CD8-positive, alpha-beta memory T cell (primary cell): ENCODE measurements around the gene NAT14. TPM values are rescaled to one million over a fixed set of nuclear protein-coding genes. Genes with fewer than 3 reads are reported as not detected.
A peak's percentile ranks its signal among the peaks of the same experiment; 100 is the strongest.

Experiments
- CTCF ChIA-PET: fragments of 350-600 bp; sonication (Branson Sonifier 250); formaldehyde crosslinking; loops from one replicate; lab custom pipeline; 2021; ENCODE audit warnings: antibody characterized with exemption; lab: Charles Lee
- POLR2A ChIA-PET: fragments of 350-600 bp; sonication (Branson Sonifier 250); formaldehyde crosslinking; loops from one replicate; lab custom pipeline; 2021; ENCODE audit warnings: antibody characterized with exemption; lab: Charles Lee
- DNase-seq, 5 donors: peaks; one replicate each; pipeline versions ENCODE4 v3.0.0 to v3.0.0-alpha.2; 2020 to 2022; ENCODE audit warnings: mixed read lengths in 1 of 5
- H3K27ac ChIP-seq: one replicate; pipeline ENCODE4 v1.7.0; 2013; ENCODE audit warnings: low read depth, mild to moderate bottlenecking, low read length, moderate library complexity
- H3K27me3 ChIP-seq: 2 replicates; pipeline ENCODE4 v1.7.0; 2013; ENCODE audit warnings: low read length, mild to moderate bottlenecking; ENCODE audit not compliant: insufficient read depth, poor library complexity, severe bottlenecking
- H3K36me3 ChIP-seq: 2 replicates; pipeline ENCODE4 v1.7.0; 2013; ENCODE audit warnings: mild to moderate bottlenecking, low read length, moderate library complexity; ENCODE audit not compliant: insufficient read depth
- H3K4me1 ChIP-seq: 2 replicates; pipeline ENCODE4 v1.7.0; 2013; ENCODE audit warnings: mild to moderate bottlenecking, low read length, moderate library complexity; ENCODE audit not compliant: insufficient read depth
- H3K4me3 ChIP-seq: 2 replicates; pipeline ENCODE4 v1.7.0; 2013; ENCODE audit warnings: mild to moderate bottlenecking, low read length
- H3K9me3 ChIP-seq: 2 replicates; pipeline ENCODE4 v1.7.0; 2013; ENCODE audit warnings: mild to moderate bottlenecking, low read length
- H3K27ac Mint-ChIP-seq, 8 donors: one replicate each; pipeline ENCODE4 v1.8.0; 2020 to 2021; ENCODE audit warnings: mixed read lengths in 8 of 8, mild to moderate bottlenecking in 6 of 8, inconsistent platforms in 3 of 8, moderate library complexity in 3 of 8
- H3K27me3 Mint-ChIP-seq, 2 donors: one replicate each; pipeline ENCODE4 v1.8.0; 2020 to 2021; ENCODE audit warnings: mixed read lengths in 2 of 2, mild to moderate bottlenecking in 1 of 2, moderate library complexity in 1 of 2
- H3K36me3 Mint-ChIP-seq, 3 donors: one replicate each; pipeline ENCODE4 v1.8.0; 2020 to 2021; ENCODE audit warnings: mixed read lengths in 3 of 3, inconsistent platforms in 1 of 3, mild to moderate bottlenecking in 1 of 3
- H3K4me1 Mint-ChIP-seq, 3 donors: one replicate each; pipeline ENCODE4 v1.8.0; 2020 to 2021; ENCODE audit warnings: mixed read lengths in 3 of 3, inconsistent platforms in 1 of 3, mild to moderate bottlenecking in 1 of 3
- H3K4me3 Mint-ChIP-seq, 7 donors: one replicate each; pipeline ENCODE4 v1.8.0; 2020 to 2021; ENCODE audit warnings: mixed read lengths in 7 of 7, mild to moderate bottlenecking in 6 of 7, moderate library complexity in 4 of 7, inconsistent platforms in 2 of 7
- H3K9me3 Mint-ChIP-seq, 5 donors: one replicate each; pipeline ENCODE4 v1.8.0; 2020 to 2022; ENCODE audit warnings: mixed read lengths in 5 of 5, mild to moderate bottlenecking in 3 of 5, moderate library complexity in 2 of 5, inconsistent platforms in 1 of 5
- polyA plus RNA-seq: library from polyadenylated mRNA; unstranded; fragments of 300-500 nt; fragmentation: Illumina TruSeq; gene quantifications from one replicate; pipeline ENCODE4 v1.2.3, GENCODE V29; 2021
- total RNA-seq, 2 experiments: library from RNA; stranded (reverse); gene quantifications; one replicate each; pipeline ENCODE4 v1.2.3, GENCODE V29; 2021

The NAT14 gene
- total and polyA plus RNA-seq, 3 experiments from 2014 or later: 7.0 to 28.4 (median 27.5) TPM

DNA sequence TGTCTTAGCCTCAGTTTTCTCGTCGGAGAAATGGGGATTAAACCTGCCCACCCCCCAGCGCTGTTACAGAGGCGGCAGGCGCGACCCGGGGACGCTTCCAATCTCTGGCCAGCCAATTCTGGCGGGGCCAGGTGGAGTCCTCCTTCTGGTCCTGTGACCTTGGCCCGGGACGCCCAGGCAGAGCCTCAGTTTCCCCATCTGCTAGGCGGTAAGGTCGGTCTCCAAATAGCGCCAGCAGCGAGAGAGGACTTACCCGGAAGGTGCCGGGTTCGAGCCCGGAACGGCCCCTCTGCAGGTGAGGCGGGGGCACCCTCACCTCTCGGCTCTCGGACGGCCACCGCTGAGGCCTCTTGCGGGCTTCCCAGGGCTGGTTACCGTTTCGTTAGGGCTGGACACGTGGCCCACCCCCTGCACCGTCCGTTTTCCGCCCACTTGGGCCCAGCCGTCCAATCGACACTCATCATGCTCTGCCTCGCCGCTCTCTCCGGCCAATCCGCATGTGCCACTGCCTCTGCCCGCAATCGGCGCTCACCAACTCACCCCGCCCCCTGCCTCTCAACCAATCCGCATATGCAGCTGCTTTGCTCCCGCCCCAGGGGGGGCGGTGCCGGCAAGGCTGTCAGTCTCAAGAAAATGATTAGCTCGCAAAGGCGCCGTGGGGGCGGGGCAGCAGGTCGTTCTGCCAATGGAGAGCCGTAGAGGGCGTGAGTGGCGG, 23.6 kb upstream of the NAT14 start, which contains the start of gene ISOC2:
TSS of gene ISOC2 (minus strand) at position 384 of the 715 bp plus-strand sequence. CDS start 5,156 bp downstream, outside the sequence.
- POLR2A ChIA-PET: interaction anchor here (0.5 to 1.5 kb wide), 9 partner anchors 15 to 1013 kb away, joined by 3 to 9 read pairs (median 3); partner anchors contain the start of genes FIZ1, KMT5C, LENG8 and NAT14
- Histone ChIP-seq H3K27ac (peak within 1 kb of the TSS; percentile 82), H3K27me3 (no peaks in the 10 kb centered on the region), H3K36me3 (no peaks in the 10 kb centered on the region), H3K9me3 (no peaks in the 10 kb centered on the region), H3K4me3 (peak within 1 kb of the TSS; percentile 93), H3K4me1 (peaks cover 5% of the 10 kb centered on the region)
- Mint-ChIP-seq H3K4me3 (peak within 1 kb of the TSS; percentile 80 to 97 (median 87)), H3K27me3 (peaks cover 2 to 3% of the 10 kb centered on the region in 2 donors), H3K27ac (peak within 1 kb of the TSS; percentile 68 to 96 (median 84)), H3K4me1 (peaks cover 24 to 26% (median 25%) of the 10 kb centered on the region in 3 donors), H3K36me3 (peaks cover 0 to 3% (median 0%) of the 10 kb centered on the region in 3 donors), H3K9me3 (no peaks in the 10 kb centered on the region)
- CTCF ChIA-PET: interaction anchor here (0.7 to 2.6 kb wide), 4 partner anchors 15 to 320 kb away, joined by 3 to 13 read pairs (median 4); partner anchors contain the start of gene ZNF784
- DNase-seq: peak; percentile 100

DNA sequence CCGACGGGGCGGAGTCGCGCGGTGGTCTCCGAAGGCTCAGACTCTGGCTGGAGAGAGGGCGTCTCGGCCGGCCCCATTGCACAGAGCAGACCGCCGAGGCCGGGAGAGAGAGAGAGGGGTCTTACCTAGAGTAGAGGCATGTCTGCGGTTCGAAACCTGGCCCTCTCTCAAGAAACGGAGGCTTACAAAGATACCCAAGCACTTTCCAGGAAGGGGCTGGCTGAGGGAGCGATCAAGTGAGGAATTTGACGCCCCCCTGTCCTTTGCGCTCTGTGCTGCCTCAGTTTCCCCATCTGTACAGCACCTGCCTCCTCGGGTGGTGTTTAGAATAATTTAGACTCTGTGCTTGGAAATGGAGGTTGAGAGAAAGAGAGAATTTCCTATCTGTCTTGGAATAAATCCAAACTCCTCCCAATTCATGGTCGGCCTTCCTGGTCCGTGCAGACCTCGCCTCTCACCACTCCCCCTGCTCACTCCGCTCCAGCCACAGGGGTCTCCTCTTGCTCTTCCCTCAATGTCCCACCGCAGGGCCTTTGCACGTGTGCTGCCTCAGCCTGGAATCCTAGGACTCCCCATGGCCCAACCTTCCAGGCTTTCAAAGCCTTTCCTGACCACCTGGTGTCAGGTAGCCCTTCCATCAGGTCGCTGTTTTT, 22.9 kb upstream of the NAT14 start:
- Mint-ChIP-seq H3K4me3 (peak overlapping the region; percentile 80 to 97 (median 87)), H3K36me3 (peaks cover 0 to 3% (median 0%) of the 10 kb centered on the region in 3 donors), H3K27me3 (peaks cover 2 to 3% of the 10 kb centered on the region in 2 donors), H3K4me1 (peaks cover 24 to 26% (median 25%) of the 10 kb centered on the region in 3 donors), H3K9me3 (no peaks in the 10 kb centered on the region), H3K27ac (peak overlapping the region; percentile 15 to 96 (median 84))
- POLR2A ChIA-PET: interaction anchor here (0.7 to 1.5 kb wide), 9 partner anchors 14 to 1013 kb away, joined by 3 to 9 read pairs (median 3); partner anchors contain the start of genes FIZ1, KMT5C, LENG8 and NAT14
- peaks cover 5% of the 10 kb centered on the region for H3K4me1 ChIP-seq
- CTCF ChIA-PET: interaction anchor here (0.7 to 2.6 kb wide), 4 partner anchors 15 to 321 kb away, joined by 3 to 13 read pairs (median 4); partner anchors contain the start of gene ZNF784
- no peaks in the 10 kb centered on the region for H3K9me3 ChIP-seq
- no peak for DNase-seq
- H3K36me3 ChIP-seq: no peaks in the 10 kb centered on the region
- peak overlapping the region; percentile 69 for H3K4me3 ChIP-seq
- peak overlapping the region; percentile 76 for H3K27ac ChIP-seq
- H3K27me3 ChIP-seq: no peaks in the 10 kb centered on the region

DNA sequence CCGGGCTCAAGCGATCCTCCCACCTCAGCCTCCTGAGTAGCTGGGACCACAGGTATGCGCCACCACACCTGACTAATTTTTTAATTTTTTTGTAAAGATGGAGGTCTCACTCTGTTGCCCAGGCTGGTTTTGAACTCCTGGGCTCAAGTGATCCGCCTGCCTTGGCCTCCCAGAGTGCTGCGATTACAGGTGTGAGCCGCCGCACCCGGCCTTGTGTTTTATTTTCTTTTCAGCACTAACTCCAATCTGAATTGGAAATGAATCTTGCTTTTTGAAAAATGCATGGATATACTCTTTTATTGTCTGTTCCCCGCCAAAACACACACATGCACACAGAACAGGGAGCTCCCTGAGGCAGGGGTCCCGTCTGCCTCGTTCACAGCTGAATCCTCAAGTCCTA, 22.3 kb upstream of the NAT14 start:
- ChIA-PET POLR2A (interaction anchor here (1.5 kb wide), 1 partner anchor 13 kb away, joined by 3 read pairs; no protein-coding TSS in a partner anchor), CTCF (interaction anchor here (2.6 kb wide), 1 partner anchor 41 kb away, joined by 13 read pairs; no protein-coding TSS in a partner anchor)
- H3K4me1 Mint-ChIP-seq: peaks cover 24 to 26% (median 25%) of the 10 kb centered on the region in 3 donors
- Histone ChIP-seq H3K9me3 (no peaks in the 10 kb centered on the region), H3K36me3 (no peaks in the 10 kb centered on the region), H3K27ac (peak overlapping the region; percentile 1), H3K4me3 (no peak overlapping the region), H3K4me1 (peaks cover 9% of the 10 kb centered on the region), H3K27me3 (no peaks in the 10 kb centered on the region)
- no peak for DNase-seq
- no peaks in the 10 kb centered on the region for H3K9me3 Mint-ChIP-seq
- H3K4me3 Mint-ChIP-seq: peak overlapping the region in 6 of 7 donors; percentile 86 to 97 (median 88)
- H3K27ac Mint-ChIP-seq: peak overlapping the region in 4 of 8 donors; percentile 15 to 88 (median 62)
- peaks cover 2 to 3% of the 10 kb centered on the region in 2 donors for H3K27me3 Mint-ChIP-seq
- peaks cover 0 to 3% (median 0%) of the 10 kb centered on the region in 3 donors for H3K36me3 Mint-ChIP-seq

DNA sequence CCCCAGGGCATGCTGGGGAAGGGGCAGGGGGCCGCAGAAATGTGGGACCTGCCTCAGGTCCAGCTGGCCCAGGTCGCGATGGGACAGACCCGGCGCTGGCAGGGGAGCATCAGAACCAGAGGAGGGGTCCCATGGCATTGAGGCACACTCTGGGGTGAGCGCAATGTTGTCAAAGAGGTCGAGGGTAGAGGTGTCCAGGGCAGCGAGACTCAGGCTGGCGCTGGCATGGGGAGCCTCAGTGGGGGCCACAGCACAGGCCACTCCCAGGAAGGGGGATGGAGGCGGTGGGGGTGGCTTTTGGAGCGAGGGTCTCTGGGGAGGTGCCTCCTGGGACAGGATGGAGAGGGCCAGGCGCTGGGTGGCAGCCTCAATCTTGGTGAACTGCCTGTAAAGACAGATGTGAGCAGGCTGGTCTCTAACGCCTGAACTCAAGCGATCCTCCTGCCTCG, 21.4 kb upstream of the NAT14 start:
- H3K36me3 Mint-ChIP-seq: peaks cover 0 to 3% (median 0%) of the 10 kb centered on the region in 3 donors
- ChIA-PET CTCF (interaction anchor here (2.6 kb wide), 1 partner anchor 40 kb away, joined by 13 read pairs; no protein-coding TSS in a partner anchor), POLR2A (interaction anchor here (1.5 kb wide), 1 partner anchor 12 kb away, joined by 3 read pairs; no protein-coding TSS in a partner anchor)
- Histone ChIP-seq H3K9me3 (no peaks in the 10 kb centered on the region), H3K27ac (no peak overlapping the region), H3K27me3 (no peaks in the 10 kb centered on the region), H3K4me1 (peaks cover 13% of the 10 kb centered on the region), H3K36me3 (no peaks in the 10 kb centered on the region), H3K4me3 (no peak overlapping the region)
- H3K4me1 Mint-ChIP-seq: peaks cover 26 to 29% (median 29%) of the 10 kb centered on the region in 3 donors
- no peak overlapping the region for H3K27ac Mint-ChIP-seq
- no peaks in the 10 kb centered on the region for H3K9me3 Mint-ChIP-seq
- H3K4me3 Mint-ChIP-seq: peak overlapping the region in 2 of 7 donors; percentile 9 to 21
- H3K27me3 Mint-ChIP-seq: peaks cover 2 to 3% of the 10 kb centered on the region in 2 donors
- DNase-seq: no peak

DNA sequence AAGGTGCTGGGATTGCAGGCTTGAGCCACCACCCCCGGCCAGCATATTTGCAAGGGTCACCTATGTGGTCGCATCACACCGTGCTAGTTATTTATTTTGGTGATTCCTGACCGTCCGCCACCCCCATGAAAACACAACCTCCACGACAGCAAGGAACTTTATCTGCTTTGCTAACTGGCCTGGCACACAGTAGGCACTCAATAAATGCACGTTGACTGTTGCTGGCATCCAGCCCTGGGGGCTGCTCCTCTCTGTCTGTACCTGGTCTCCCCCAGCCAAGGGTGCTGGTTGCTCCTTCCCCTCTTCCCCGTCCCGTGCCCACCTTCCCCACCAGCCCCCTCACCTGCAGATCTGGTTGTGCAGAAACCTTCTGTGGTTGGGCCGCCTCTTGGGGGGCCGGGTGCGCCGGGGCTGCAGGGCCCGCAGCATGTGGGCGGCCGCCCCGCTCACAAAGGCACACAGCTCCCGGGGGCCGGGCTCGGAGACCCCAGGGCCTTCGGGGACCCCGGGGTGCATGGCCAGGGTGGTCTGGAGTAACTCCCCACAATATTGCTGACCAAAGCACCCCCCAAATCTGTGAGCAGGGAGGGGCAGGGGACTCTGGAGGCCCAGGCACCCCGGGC, 20.8 kb upstream of the NAT14 start:
- Histone ChIP-seq H3K4me3 (no peak overlapping the region), H3K9me3 (no peaks in the 10 kb centered on the region), H3K27me3 (no peaks in the 10 kb centered on the region), H3K4me1 (peaks cover 13% of the 10 kb centered on the region), H3K36me3 (no peaks in the 10 kb centered on the region), H3K27ac (no peak overlapping the region)
- DNase-seq: no peak
- H3K27ac Mint-ChIP-seq: no peak overlapping the region
- H3K9me3 Mint-ChIP-seq: no peaks in the 10 kb centered on the region
- CTCF ChIA-PET: no interaction called here
- peaks cover 0 to 3% (median 0%) of the 10 kb centered on the region in 3 donors for H3K36me3 Mint-ChIP-seq
- H3K4me3 Mint-ChIP-seq: peak overlapping the region in 2 of 7 donors; percentile 9 to 21
- POLR2A ChIA-PET: no interaction called here
- H3K27me3 Mint-ChIP-seq: peaks cover 2 to 3% of the 10 kb centered on the region in 2 donors
- peaks cover 26 to 29% (median 29%) of the 10 kb centered on the region in 3 donors for H3K4me1 Mint-ChIP-seq

DNA sequence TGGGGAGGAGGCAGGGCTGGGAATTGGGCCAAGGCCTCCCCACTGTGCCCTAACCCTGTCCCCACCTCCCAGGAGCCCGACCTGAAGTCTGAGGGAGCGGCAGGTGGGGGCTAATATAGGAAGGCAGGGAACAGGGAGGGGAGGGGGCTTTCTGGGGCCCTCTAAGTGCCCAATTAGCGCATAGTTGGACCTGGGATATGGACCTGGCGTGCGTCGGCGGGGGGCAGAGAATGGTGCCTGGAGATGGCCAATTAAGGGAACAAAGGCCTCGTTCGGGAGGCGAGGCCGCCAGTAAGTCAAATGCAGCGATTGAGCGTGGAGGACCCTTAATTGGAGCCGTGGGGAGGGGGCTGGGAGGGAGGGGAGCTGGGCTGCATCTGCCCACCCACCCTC, 20.3 kb upstream of the NAT14 start, which contains the start of gene C19orf85:
TSS of gene C19orf85 (minus strand) at position 90 of the 393 bp plus-strand sequence. CDS start 197 bp downstream, outside the sequence.
- ChIA-PET CTCF (no interaction called here), POLR2A (no interaction called here)
- peaks cover 26 to 29% (median 29%) of the 10 kb centered on the region in 3 donors for H3K4me1 Mint-ChIP-seq
- no peaks in the 10 kb centered on the region for H3K27me3 ChIP-seq
- peaks cover 0 to 3% (median 0%) of the 10 kb centered on the region in 3 donors for H3K36me3 Mint-ChIP-seq
- H3K4me1 ChIP-seq: peaks cover 13% of the 10 kb centered on the region
- H3K4me3 Mint-ChIP-seq: peak within 1 kb of the TSS in 2 of 7 donors; percentile 9 to 21
- H3K4me3 ChIP-seq: no peak within 1 kb of the TSS
- H3K36me3 ChIP-seq: no peaks in the 10 kb centered on the region
- no peak within 1 kb of the TSS for H3K27ac Mint-ChIP-seq
- DNase-seq: no peak
- H3K9me3 ChIP-seq: no peaks in the 10 kb centered on the region
- no peaks in the 10 kb centered on the region for H3K9me3 Mint-ChIP-seq
- peaks cover 2 to 3% of the 10 kb centered on the region in 2 donors for H3K27me3 Mint-ChIP-seq
- no peak within 1 kb of the TSS for H3K27ac ChIP-seq
